Keratinocyte (primary cell): ENCODE data around the gene FRRS1L.

Source experiments
- CTCF ChIP-seq, 3 experiments: IDR thresholded peaks in 1 of 3; conservative IDR thresholded peaks in 1 of 3; optimal IDR thresholded peaks in 1 of 3; 2 replicates in 2 of 3; 3 replicates in 1 of 3; pipeline versions ENCODE3 to v1.5.1; 2011; ENCODE audit warnings: low read length in 3 of 3, mild to moderate bottlenecking in 3 of 3, moderate library complexity in 2 of 3, control low read depth in 1 of 3, inconsistent platforms in 1 of 3; ENCODE audit not compliant: insufficient read depth in 2 of 3; ENCODE audit errors: extremely low read depth in 1 of 3
- EZH2 ChIP-seq: IDR thresholded peaks from one replicate; pipeline ENCODE4 v1.6.1; 2012; ENCODE audit warnings: inconsistent platforms, mild to moderate bottlenecking, low read length, moderate library complexity

GRCh38 chr9:109132567-109133021, 34.5 kb downstream of the FRRS1L start:
- no peak for TF ChIP-seq CTCF (optimal IDR thresholded peaks at IDR 0.05 in 1 of 3, IDR thresholded peaks at IDR 0.05 in 1 of 3, conservative IDR thresholded peaks at IDR 0.05 in 1 of 3; ENCODE audit: extremely low read depth in 1 of 3, insufficient read depth in 2 of 3, low read length in 3 of 3)
- TF ChIP-seq EZH2, result no peak
